Measurements from ENCODE around the gene TBC1D7.

TBC1D7 gene

GRCh38 chr6:13328076-13328874, at the start of gene TBC1D7:
TBC1D7 (minus strand) TSS chr6:13328537; CDS start chr6:13326898, 1,639 bp downstream.
- peak; percentile 82 to 89 for DNase-seq (ENCODE audit: low read depth in 2 of 2)

GRCh38 chr6:13377054-13377758, 48.9 kb upstream of the TBC1D7 start:
- DNase-seq (ENCODE audit: low read depth in 2 of 2) = no peak

- DNase-seq (ENCODE audit: low read depth in 2 of 2) = no peak
Measured at GRCh38 chr6:13375360-13375878, 47.1 kb upstream of the TBC1D7 start.

- no peak for DNase-seq (ENCODE audit: low read depth in 2 of 2)
Measured at GRCh38 chr6:13373919-13374318, 45.6 kb upstream of the TBC1D7 start.

GRCh38 chr6:13373488-13373886, 45.1 kb upstream of the TBC1D7 start:
- DNase-seq (ENCODE audit: low read depth in 2 of 2) = no peak

GRCh38 chr6:13372688-13373487, 44.6 kb upstream of the TBC1D7 start:
- no peak for DNase-seq (ENCODE audit: low read depth in 2 of 2)

- DNase-seq (ENCODE audit: low read depth in 2 of 2) = no peak
Measured at GRCh38 chr6:13372076-13372475, 43.7 kb upstream of the TBC1D7 start.

GRCh38 chr6:13371421-13372072, 43.2 kb upstream of the TBC1D7 start:
- no peak for DNase-seq (ENCODE audit: low read depth in 2 of 2)

GRCh38 chr6:13370623-13371022, 42.3 kb upstream of the TBC1D7 start:
- no peak for DNase-seq (ENCODE audit: low read depth in 2 of 2)

GRCh38 chr6:13369591-13369990, 41.3 kb upstream of the TBC1D7 start:
- no peak for DNase-seq (ENCODE audit: low read depth in 2 of 2)

- no peak for DNase-seq (ENCODE audit: low read depth in 2 of 2)
Measured at GRCh38 chr6:13368731-13369115, 40.4 kb upstream of the TBC1D7 start.

GRCh38 chr6:13368079-13368730, 39.9 kb upstream of the TBC1D7 start:
- DNase-seq (ENCODE audit: low read depth in 2 of 2) = no peak

- DNase-seq (ENCODE audit: low read depth in 2 of 2) = no peak
Measured at GRCh38 chr6:13367396-13367795, 39.1 kb upstream of the TBC1D7 start.

GRCh38 chr6:13365320-13365719, 37.0 kb upstream of the TBC1D7 start:
- no peak for DNase-seq (ENCODE audit: low read depth in 2 of 2)

- DNase-seq (ENCODE audit: low read depth in 2 of 2) = no peak
Measured at GRCh38 chr6:13364842-13365241, 36.5 kb upstream of the TBC1D7 start.

- no peak for DNase-seq (ENCODE audit: low read depth in 2 of 2)
Measured at GRCh38 chr6:13362412-13362811, 34.1 kb upstream of the TBC1D7 start.

- DNase-seq (ENCODE audit: low read depth in 2 of 2) = no peak
Measured at GRCh38 chr6:13360671-13361540, 32.6 kb upstream of the TBC1D7 start.

- DNase-seq (ENCODE audit: low read depth in 2 of 2) = no peak
Measured at GRCh38 chr6:13359287-13359686, 30.9 kb upstream of the TBC1D7 start.

GRCh38 chr6:13358511-13358910, 30.2 kb upstream of the TBC1D7 start:
- DNase-seq (ENCODE audit: low read depth in 2 of 2) = no peak

GRCh38 chr6:13357551-13358075, 29.3 kb upstream of the TBC1D7 start:
- DNase-seq (ENCODE audit: low read depth in 2 of 2) = no peak
